ENCODE data around the gene PKDREJ. TPM values are rescaled to one million over a fixed set of nuclear protein-coding genes. Genes with fewer than 3 reads are reported as not detected.

PKDREJ gene
- total RNA-seq, 1 experiment from 2014 or later, result 0.04 TPM

- H3T11ph ChIP-seq (ENCODE audit: low read length), result no peak overlapping the region
- H3K9ac ChIP-seq (ENCODE audit: extremely low read depth, insufficient read length, low read length), result no peak overlapping the region
- H3K56ac ChIP-seq (ENCODE audit: insufficient read length, low read depth, low read length), result no peak overlapping the region
- no peaks in the 10 kb centered on the region for H3K79me1 ChIP-seq (ENCODE audit: insufficient read depth, low read depth, low read length, poor library complexity, severe bottlenecking)
- no peak overlapping the region for H2AK5ac ChIP-seq (ENCODE audit: insufficient read length, low read length)
- H3K14ac ChIP-seq (ENCODE audit: insufficient read depth, low read length), result no peak overlapping the region
- Mint-ChIP-seq H3K27me3 (ENCODE audit: low read depth) (peaks cover 78% of the 10 kb centered on the region), H3K9me3 (peaks cover 18 to 68% of the 10 kb centered on the region in 2 experiments), H3K36me3 (ENCODE audit: insufficient read depth in 1 of 3, low read depth in 3 of 3) (peaks cover 5 to 29% (median 8%) of the 10 kb centered on the region in 3 experiments), H3K4me3 (no peak overlapping the region), H3K27ac (no peak overlapping the region; a peak in 1 of 7 replicates), H3K4me1 (no peaks in the 10 kb centered on the region)
- no peak for DNase-seq
- H3K27ac ChIP-seq (ENCODE audit: insufficient read length, low read depth, low read length), result no peak overlapping the region
- H3K23ac ChIP-seq (ENCODE audit: insufficient read length, low read depth, low read length), result no peak overlapping the region
- no peak overlapping the region for H3K4me2 ChIP-seq (ENCODE audit: insufficient read depth, insufficient read length, low read length)
- no peaks in the 10 kb centered on the region for H3K9me3 ChIP-seq (ENCODE audit: control insufficient read depth, low read depth, low read length)
- H2BK120ac ChIP-seq (ENCODE audit: low read depth, low read length, poor library complexity, severe bottlenecking), result no peak overlapping the region
- H3K18ac ChIP-seq (ENCODE audit: insufficient read length, low read depth, low read length), result no peak overlapping the region
- no peaks in the 10 kb centered on the region for H3K79me2 ChIP-seq (ENCODE audit: insufficient read depth, low read length)
- no peaks in the 10 kb centered on the region for H4K20me1 ChIP-seq (ENCODE audit: control insufficient read depth, insufficient read depth, insufficient read length)
- no peak overlapping the region for H4K8ac ChIP-seq (replicated peaks; ENCODE audit: insufficient read length, low read depth, low read length)
- H3K23me2 ChIP-seq (ENCODE audit: insufficient read length, low read depth, low read length, poor library complexity, severe bottlenecking), result no peaks in the 10 kb centered on the region
- no peak overlapping the region for H2BK15ac ChIP-seq (ENCODE audit: low read depth, low read length)
- H2BK20ac ChIP-seq (ENCODE audit: low read depth, low read length, poor library complexity, severe bottlenecking), result no peak overlapping the region
- H4K91ac ChIP-seq (ENCODE audit: insufficient read length, low read depth, low read length), result no peak overlapping the region
- no peak overlapping the region for H2BK5ac ChIP-seq (ENCODE audit: insufficient read length, low read length)
- WGBS (ENCODE audit: extremely low coverage, insufficient read length, low lambda C conversion rate), result no CpG with 5 or more reads among the region's 12 CpGs
- H2AFZ ChIP-seq (ENCODE audit: low read length), result no peak overlapping the region
- H4K5ac ChIP-seq (ENCODE audit: insufficient read length, low read depth, low read length), result no peak overlapping the region
- TF ChIP-seq CTCF (conservative IDR thresholded peaks at IDR 0.05), result no peak
- H3K27me3 ChIP-seq (ENCODE audit: insufficient read depth, low read length), result peaks cover 18% of the 10 kb centered on the region; the same call in 1 of the 2 replicates
- H2BK12ac ChIP-seq (ENCODE audit: insufficient read length, low read depth, low read length), result no peak overlapping the region
- H3K4me1 ChIP-seq (ENCODE audit: insufficient read depth, low read length), result no peaks in the 10 kb centered on the region
- no peak overlapping the region for H3K4ac ChIP-seq (ENCODE audit: low read depth, low read length)
These were observed 3.8 kb downstream of the PKDREJ start for GRCh38 chr22:46259374-46259773.

Measured in H9 (cell line).